ENCODE data around the gene CBR1. TPM values are rescaled to one million over a fixed set of nuclear protein-coding genes. Genes with fewer than 3 reads are reported as not detected.
A peak's percentile ranks its signal among the peaks of the same experiment; 100 is the strongest.

The CBR1 gene
- total and polyA plus RNA-seq, 4 donors: 36.1 to 158 (median 74.4) TPM

- H3K4me3 ChIP-seq: no peak overlapping the region
- peak in 1 of 3 donors; percentile 12 for DNase-seq
- no peak for ATAC-seq (ENCODE audit: insufficient read depth, low FRiP score)
- H3K4me1 ChIP-seq (ENCODE audit: control insufficient read depth in 5 of 5, insufficient read depth in 5 of 5, low read length in 5 of 5): peaks cover 0 to 3% (median 0%) of the 10 kb centered on the region in 5 donors
- no peak for TF ChIP-seq CTCF (IDR thresholded peaks at IDR 0.05; ENCODE audit: control extremely low read depth, extremely low read depth)
- H3K9ac ChIP-seq (ENCODE audit: insufficient read depth in 1 of 2, low read length in 2 of 2): no peak overlapping the region
- no peaks in the 10 kb centered on the region for H3K27me3 ChIP-seq (ENCODE audit: control insufficient read depth in 3 of 3, insufficient read depth in 3 of 3, low read length in 2 of 3)
- no peaks in the 10 kb centered on the region for H3K9me3 ChIP-seq (ENCODE audit: control insufficient read depth in 4 of 4, insufficient read depth in 3 of 4, low read length in 3 of 4)
- H3K27ac ChIP-seq (ENCODE audit: low read depth in 1 of 2, low read length in 1 of 2): no peak overlapping the region
- peaks cover 2 to 17% (median 15%) of the 10 kb centered on the region in 4 donors for H3K36me3 ChIP-seq (ENCODE audit: control insufficient read depth in 4 of 4, insufficient read depth in 4 of 4, low read length in 4 of 4)
- 90 to 95% methylated on average over 27 to 28 of the region's 28 CpGs for WGBS, 2 donors
Observed at GRCh38 chr21:36032647-36033406, 37.0 kb upstream of the CBR1 start.

GRCh38 chr21:36034211-36034913, 35.5 kb upstream of the CBR1 start:
- no peak overlapping the region for H3K4me3 ChIP-seq
- no peak for DNase-seq
- ATAC-seq (ENCODE audit: insufficient read depth, low FRiP score): no peak
- no peak overlapping the region for H3K9ac ChIP-seq (ENCODE audit: insufficient read depth in 1 of 2, low read length in 2 of 2)
- H3K36me3 ChIP-seq (ENCODE audit: control insufficient read depth in 4 of 4, insufficient read depth in 4 of 4, low read length in 4 of 4): peaks cover 8 to 23% (median 22%) of the 10 kb centered on the region in 4 donors
- no peaks in the 10 kb centered on the region for H3K9me3 ChIP-seq (ENCODE audit: control insufficient read depth in 4 of 4, insufficient read depth in 3 of 4, low read length in 3 of 4)
- H3K4me1 ChIP-seq (ENCODE audit: control insufficient read depth in 5 of 5, insufficient read depth in 5 of 5, low read length in 5 of 5): no peaks in the 10 kb centered on the region
- 86 to 88% methylated on average over 16 of the region's 16 CpGs for WGBS, 2 donors
- TF ChIP-seq CTCF (IDR thresholded peaks at IDR 0.05; ENCODE audit: control extremely low read depth, extremely low read depth): no peak
- no peak overlapping the region for H3K27ac ChIP-seq (ENCODE audit: low read depth in 1 of 2, low read length in 1 of 2)
- no peaks in the 10 kb centered on the region for H3K27me3 ChIP-seq (ENCODE audit: control insufficient read depth in 3 of 3, insufficient read depth in 3 of 3, low read length in 2 of 3)

- DNase-seq: peak; percentile 29 to 62 (median 58)
- TF ChIP-seq CTCF (IDR thresholded peaks at IDR 0.05; ENCODE audit: control extremely low read depth, extremely low read depth): no peak
- H3K4me3 ChIP-seq: no peak overlapping the region
- H3K9me3 ChIP-seq (ENCODE audit: control insufficient read depth in 4 of 4, insufficient read depth in 3 of 4, low read length in 3 of 4): no peaks in the 10 kb centered on the region
- WGBS, 2 donors: 77 to 86% methylated on average over 10 of the region's 10 CpGs
- no peak overlapping the region for H3K27ac ChIP-seq (ENCODE audit: low read depth in 1 of 2, low read length in 1 of 2)
- H3K36me3 ChIP-seq (ENCODE audit: control insufficient read depth in 4 of 4, insufficient read depth in 4 of 4, low read length in 4 of 4): peaks cover 8 to 29% (median 27%) of the 10 kb centered on the region in 4 donors
- no peaks in the 10 kb centered on the region for H3K27me3 ChIP-seq (ENCODE audit: control insufficient read depth in 3 of 3, insufficient read depth in 3 of 3, low read length in 2 of 3)
- peaks cover 0 to 2% (median 0%) of the 10 kb centered on the region in 5 donors for H3K4me1 ChIP-seq (ENCODE audit: control insufficient read depth in 5 of 5, insufficient read depth in 5 of 5, low read length in 5 of 5)
- H3K9ac ChIP-seq (ENCODE audit: insufficient read depth in 1 of 2, low read length in 2 of 2): peak overlapping the region in 1 of 2 donors; percentile 12
- ATAC-seq (ENCODE audit: insufficient read depth, low FRiP score): no peak
Observed at GRCh38 chr21:36035381-36035791, 34.4 kb upstream of the CBR1 start.
